Right atrium auricular region (tissue), 2 donors: ENCODE data around the gene PRG2. TPM values are rescaled to one million over a fixed set of nuclear protein-coding genes. Genes with fewer than 3 reads are reported as not detected.
"Not testable (repeated sequence)": the region's sequence is repeated elsewhere in the genome, so short reads cannot be mapped to it uniquely, and the experiment has no call there.

ENCODE experiments used
- DNase-seq: peaks from one replicate; pipeline ENCODE4 v3.0.0-alpha.2; 2019; ENCODE audit warnings: low spot score
- H3K27ac ChIP-seq, 2 donors: fragments of 200-600 bp; sonication (generic); 1 replicate in 1 of 2; 2 replicates in 1 of 2; pipeline ENCODE4 v1.5.1; 2016 to 2019
- H3K27me3 ChIP-seq, 2 donors: fragments of 200-600 bp; sonication (generic); one replicate each; pipeline versions ENCODE4 v1.5.1 to v1.6.0; 2017 to 2019
- H3K36me3 ChIP-seq: fragments of 200-600 bp; sonication (generic); one replicate; pipeline ENCODE4 v1.5.1; 2016
- H3K4me1 ChIP-seq, 2 donors: fragments of 200-600 bp; sonication (generic); one replicate each; pipeline versions ENCODE4 v1.5.1 to v1.6.0; 2017 to 2019
- H3K4me3 ChIP-seq, 2 donors: fragments of 200-600 bp; sonication (generic); 1 replicate in 1 of 2; 2 replicates in 1 of 2; pipeline ENCODE4 v1.5.1; 2017 to 2019; ENCODE audit warnings: mild to moderate bottlenecking in 1 of 2, moderate library complexity in 1 of 2
- H3K9me3 ChIP-seq, 2 donors: fragments of 200-600 bp; sonication (generic); one replicate each; pipeline ENCODE4 v1.5.1; 2019
- total RNA-seq, 2 donors: library from RNA; depleted of rRNA; stranded (reverse); fragments of >200 nt; gene quantifications; one replicate each; pipeline ENCODE4 v1.1.0, GENCODE V29; 2016
- TF ChIP-seq, protein P1 (sequence below), 2 donors: fragments of 200-600 bp; sonication (generic); IDR thresholded peaks; one replicate each; pipeline ENCODE4 v1.5.1; 2019; ENCODE audit warnings: antibody characterized with exemption in 2 of 2

PRG2 gene
- total RNA-seq, 2 donors from 2014 or later = not detected

DNA sequence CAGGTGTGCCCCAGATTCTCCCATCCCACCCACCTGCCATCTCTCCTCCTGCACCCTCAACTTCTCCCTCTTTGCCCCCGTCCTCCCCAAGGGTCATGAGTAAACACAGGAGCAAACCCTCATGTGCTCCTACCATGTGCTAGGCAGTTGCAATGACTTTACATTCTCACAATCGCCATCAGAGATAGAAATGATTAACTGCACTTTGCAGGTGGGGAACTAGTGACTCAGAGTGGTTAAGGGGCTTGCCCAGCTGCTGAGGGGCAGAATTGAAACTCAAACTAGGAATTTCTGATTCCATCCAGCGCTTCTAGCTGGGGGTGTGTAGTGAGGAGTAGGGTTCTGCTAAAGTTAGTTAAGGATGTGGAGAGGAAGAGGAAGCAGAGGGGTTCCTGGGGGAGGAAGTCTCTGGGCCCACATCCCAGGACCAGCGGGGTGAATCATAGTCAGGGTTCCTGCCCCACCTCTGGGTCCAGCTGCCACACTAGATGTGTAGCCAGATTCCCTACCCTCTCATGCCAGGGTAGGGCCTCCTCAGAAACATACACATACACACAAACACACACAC is 16.0 kb upstream of the PRG2 start:
- Histone ChIP-seq H3K27me3 (no peaks in the 10 kb centered on the region), H3K9me3 (no peaks in the 10 kb centered on the region), H3K4me1 (peaks cover 0 to 21% of the 10 kb centered on the region in 2 donors), H3K4me3 (no peak overlapping the region), H3K27ac (peak overlapping the region in 1 of 2 donors; percentile 35), H3K36me3 (peaks cover 46% of the 10 kb centered on the region)
- no peak for DNase-seq
- TF ChIP-seq, protein P1, sequence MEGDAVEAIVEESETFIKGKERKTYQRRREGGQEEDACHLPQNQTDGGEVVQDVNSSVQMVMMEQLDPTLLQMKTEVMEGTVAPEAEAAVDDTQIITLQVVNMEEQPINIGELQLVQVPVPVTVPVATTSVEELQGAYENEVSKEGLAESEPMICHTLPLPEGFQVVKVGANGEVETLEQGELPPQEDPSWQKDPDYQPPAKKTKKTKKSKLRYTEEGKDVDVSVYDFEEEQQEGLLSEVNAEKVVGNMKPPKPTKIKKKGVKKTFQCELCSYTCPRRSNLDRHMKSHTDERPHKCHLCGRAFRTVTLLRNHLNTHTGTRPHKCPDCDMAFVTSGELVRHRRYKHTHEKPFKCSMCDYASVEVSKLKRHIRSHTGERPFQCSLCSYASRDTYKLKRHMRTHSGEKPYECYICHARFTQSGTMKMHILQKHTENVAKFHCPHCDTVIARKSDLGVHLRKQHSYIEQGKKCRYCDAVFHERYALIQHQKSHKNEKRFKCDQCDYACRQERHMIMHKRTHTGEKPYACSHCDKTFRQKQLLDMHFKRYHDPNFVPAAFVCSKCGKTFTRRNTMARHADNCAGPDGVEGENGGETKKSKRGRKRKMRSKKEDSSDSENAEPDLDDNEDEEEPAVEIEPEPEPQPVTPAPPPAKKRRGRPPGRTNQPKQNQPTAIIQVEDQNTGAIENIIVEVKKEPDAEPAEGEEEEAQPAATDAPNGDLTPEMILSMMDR (IDR thresholded peaks at IDR 0.05) = no peak

DNA sequence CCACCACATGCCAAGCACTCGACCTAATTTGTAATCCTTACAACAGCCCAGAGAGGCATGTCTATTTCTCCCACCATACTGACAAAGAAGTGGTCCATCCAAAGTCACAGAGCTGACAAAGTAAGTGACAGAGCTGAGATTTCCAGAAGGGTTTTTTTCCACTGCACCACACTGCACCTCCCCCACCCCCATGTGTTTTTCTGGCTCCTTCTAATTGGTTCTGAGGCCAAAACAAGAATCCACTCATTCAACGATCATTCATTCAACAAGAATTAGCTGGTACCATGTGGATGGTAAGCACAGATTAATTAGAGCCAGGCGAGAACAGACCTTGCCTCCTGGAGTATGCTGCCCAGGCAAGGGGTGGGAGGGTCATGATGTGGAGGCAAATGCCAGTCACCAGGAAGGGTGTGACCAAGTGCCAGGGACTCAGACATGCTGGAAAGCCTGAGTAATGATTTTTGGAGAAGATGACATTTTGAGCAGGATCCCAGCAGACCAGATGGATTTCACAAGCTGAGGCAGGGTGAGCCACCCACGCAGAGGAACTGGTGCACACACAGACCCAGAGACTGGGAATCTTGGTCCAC is 14.9 kb upstream of the PRG2 start:
- no peaks in the 10 kb centered on the region for H3K27me3 ChIP-seq
- no peak overlapping the region for H3K4me3 ChIP-seq
- DNase-seq = peak; percentile 61
- H3K4me1 ChIP-seq = peaks cover 0 to 21% of the 10 kb centered on the region in 2 donors
- H3K36me3 ChIP-seq = peaks cover 36% of the 10 kb centered on the region
- TF ChIP-seq, protein P1 (IDR thresholded peaks at IDR 0.05) = no peak
- no peaks in the 10 kb centered on the region for H3K9me3 ChIP-seq
- H3K27ac ChIP-seq = peak overlapping the region in 1 of 2 donors; percentile 35

DNA sequence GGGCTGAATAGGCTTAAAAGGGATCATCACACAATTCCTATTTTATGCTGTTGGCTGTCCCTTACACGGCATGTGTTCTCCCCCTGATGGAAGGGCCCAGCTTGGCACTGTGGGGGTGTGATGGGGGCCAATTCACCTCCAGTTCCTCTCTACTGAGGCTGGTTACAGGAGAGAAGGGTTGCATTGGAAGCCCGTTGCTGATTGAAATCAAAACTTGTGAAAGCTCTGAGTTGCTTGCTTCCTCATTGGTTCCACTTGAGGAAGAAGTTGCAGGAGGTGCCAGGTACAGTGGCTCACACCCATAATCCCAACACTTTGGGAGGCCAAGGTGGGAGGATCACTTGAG is 13.3 kb upstream of the PRG2 start:
- DNase-seq = no peak
- no peaks in the 10 kb centered on the region for H3K27me3 ChIP-seq
- H3K36me3 ChIP-seq = peaks cover 20% of the 10 kb centered on the region

DNA sequence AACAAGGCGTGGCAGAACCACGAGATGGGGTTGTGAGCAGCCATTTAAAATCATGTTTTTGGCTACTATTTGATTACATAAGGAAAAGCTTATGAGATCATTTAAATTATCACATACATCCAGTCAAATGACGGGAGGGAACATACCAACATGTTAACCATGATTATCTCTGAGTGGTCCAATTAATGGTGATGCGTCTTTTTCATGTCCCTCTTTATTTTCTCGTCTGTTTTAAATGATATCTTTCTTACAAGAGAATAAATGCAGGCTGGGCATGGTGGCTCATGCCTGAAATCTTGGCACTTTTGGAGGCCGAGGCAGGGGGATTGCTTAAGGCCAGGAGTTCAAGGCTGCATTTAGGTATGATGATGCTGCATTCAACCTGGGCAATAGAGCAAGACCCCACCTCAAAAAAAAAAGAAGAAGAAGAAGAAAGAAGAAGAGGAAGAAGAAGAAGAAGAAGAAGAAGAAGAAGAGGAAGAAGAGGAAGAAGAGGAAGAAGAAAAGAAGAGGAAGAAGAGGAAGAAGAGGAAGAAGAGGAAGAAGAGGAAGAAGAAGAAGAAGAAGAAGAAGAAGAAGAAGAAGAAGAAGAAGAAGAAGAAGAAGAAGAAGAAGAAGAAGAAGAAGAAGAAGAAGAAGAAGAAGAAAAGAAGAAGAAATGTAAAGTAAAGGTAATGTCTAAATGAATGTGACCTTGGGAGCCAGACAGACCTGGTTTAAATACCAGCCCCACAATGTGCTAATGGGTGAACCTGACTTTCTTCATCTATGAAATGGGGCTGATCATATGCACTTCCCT is 12.8 kb upstream of the PRG2 start:
- H3K9me3 ChIP-seq, H3K27me3 ChIP-seq, DNase-seq, H3K4me3 ChIP-seq, H3K27ac ChIP-seq: not testable (repeated sequence)
- Histone ChIP-seq H3K4me1 (peaks cover 0 to 21% of the 10 kb centered on the region in 2 donors), H3K36me3 (peaks cover 14% of the 10 kb centered on the region)

More for the DNA sequence above, 13.3 kb upstream of the PRG2 start:
- Histone ChIP-seq H3K9me3 (no peaks in the 10 kb centered on the region), H3K4me3 (no peak overlapping the region), H3K27ac (no peak overlapping the region), H3K4me1 (peaks cover 0 to 21% of the 10 kb centered on the region in 2 donors)
- TF ChIP-seq, protein P1 (IDR thresholded peaks at IDR 0.05) = no peak

DNA sequence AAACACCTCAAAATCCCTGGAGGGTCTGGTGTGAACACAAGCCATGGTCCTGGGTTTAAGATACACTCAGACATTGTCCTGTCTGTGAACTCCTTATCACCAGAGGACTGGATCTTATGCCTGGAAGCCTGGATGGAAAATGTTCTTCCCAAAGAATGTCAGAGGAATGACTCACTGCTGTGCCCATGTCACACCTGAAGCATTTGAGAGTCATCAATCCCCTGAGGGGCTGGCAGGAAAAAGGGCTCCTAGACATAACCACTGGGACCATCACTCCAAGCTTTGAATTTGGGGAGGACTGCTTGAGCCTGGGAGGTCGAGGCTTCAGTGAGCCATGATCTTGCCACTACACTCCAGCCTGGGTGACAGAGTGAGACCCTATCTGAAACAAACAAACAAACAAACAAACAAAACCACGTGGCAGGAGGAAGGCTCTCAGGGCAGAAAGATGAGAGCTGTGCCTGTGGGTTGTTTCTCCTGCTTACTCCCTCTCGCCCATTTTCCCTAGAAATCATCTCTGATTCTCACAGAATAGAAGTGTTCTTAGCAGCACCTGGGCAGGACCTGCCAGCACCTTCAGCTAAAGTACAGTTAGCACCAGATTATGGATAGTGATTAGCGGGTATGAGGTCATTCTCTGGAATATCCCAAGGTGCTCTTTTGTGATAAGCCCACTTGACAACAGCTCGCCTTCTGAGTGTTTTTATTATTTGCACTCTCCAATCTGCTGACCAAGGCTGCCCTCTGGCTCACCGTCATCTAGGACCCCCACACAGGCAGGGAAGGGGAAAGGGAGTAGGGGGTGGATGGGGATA is 11.9 kb upstream of the PRG2 start:
- H3K4me3 ChIP-seq = no peak overlapping the region
- no peak for DNase-seq
- TF ChIP-seq, protein P1 (IDR thresholded peaks at IDR 0.05) = no peak

More for the DNA sequence above, 11.9 kb upstream of the PRG2 start:
- Histone ChIP-seq H3K4me1 (peaks cover 0 to 17% of the 10 kb centered on the region in 2 donors), H3K36me3 (peaks cover 6% of the 10 kb centered on the region), H3K9me3 (no peaks in the 10 kb centered on the region), H3K27ac (no peak overlapping the region), H3K27me3 (no peaks in the 10 kb centered on the region)
